DMS153 treated with DMSO at 0.1 percent for 48 hours (cell line): Measurements from ENCODE around the gene RUSF1.
"Not testable (repeated sequence)": the region's sequence is repeated elsewhere in the genome, so short reads cannot be mapped to it uniquely, and the experiment has no call there.

Experiments
- DNase-seq: peaks from one replicate; lab custom pipeline; 2025; ENCODE audit not compliant: unreplicated experiment; lab: John Stamatoyannopoulos, UW

RUSF1 gene

DNA sequence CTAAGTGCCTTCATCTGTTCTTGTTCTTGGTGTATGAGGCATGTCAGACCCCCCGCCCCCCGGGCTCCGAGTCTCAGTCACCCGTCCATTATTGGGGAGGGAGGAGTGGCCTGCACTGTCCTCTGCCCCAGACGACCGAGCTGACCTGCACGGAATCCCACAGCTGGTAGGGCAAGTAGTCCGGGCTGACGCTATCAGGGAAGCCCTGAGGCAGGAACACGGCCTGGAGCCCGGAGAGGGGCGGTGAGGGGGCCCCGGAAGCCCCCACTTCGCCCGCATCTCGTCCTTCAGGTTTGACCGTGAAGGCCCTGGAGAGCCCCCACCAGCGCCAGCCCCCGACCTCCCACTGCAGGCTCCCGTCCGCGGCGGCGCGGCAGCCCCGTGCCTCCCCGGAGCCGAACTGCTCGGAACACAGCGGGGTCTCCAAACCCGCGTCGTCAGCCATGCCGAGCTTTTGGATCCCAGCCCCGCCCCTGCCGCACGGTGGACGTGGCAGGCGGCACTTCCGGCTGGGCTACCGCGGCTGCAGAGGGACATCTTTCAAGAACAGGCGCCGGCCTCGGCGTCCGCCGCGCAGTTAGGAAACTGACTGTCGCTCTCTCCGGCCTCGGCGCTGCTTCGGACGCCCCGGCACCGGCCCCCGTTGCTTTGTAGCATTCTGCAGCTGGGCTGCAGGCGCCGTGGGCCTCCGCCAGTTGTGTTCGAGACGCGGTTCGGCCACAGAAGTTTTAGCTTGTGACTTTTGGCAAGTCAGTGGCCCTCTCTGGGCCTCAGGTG, at the start of gene RUSF1:
Gene RUSF1, minus strand, starts transcription at position 463 of the 777 bp plus-strand sequence. Its CDS starts 18 bp downstream, at position 445.
- peak; percentile 64 for DNase-seq

DNA sequence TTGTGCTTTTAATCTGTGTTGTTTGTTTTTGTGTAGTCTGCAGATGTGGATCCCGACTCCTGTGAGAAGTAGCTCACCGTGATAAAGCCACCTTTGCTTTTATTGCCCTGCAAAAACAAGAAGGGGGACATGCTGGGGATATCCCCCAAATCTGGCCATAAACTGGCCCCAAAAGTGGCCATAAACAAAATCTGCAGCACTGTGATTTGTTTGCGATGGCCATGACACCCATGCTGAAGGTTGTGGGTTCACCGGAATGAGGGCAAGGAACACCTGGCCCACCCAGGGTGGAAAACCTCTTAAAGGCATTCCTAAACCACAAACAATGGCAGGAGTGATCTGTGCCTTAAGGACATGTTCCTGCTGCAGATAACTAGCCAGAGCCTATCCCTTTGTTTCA, 34.6 kb upstream of the RUSF1 start:
- no peak for DNase-seq

DNA sequence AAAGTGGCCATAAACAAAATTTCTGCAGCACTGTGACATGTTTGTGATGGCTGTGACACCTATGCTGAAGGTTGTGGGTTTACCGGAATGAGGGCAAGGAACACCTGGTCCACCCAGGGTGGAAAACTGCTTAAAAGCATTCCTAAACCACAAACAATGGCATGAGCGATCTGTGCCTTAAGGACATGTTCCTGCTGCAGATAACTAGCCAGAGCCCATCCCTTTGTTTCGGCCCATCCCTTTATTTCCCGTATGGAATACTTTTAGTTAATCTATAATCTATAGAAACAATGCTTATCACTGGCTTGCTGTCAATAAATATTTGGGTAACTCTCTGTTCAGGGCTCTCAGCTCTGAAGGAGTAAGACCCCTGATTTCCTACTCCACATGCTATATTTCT, 31.6 kb upstream of the RUSF1 start:
- not testable (repeated sequence) for DNase-seq

DNA sequence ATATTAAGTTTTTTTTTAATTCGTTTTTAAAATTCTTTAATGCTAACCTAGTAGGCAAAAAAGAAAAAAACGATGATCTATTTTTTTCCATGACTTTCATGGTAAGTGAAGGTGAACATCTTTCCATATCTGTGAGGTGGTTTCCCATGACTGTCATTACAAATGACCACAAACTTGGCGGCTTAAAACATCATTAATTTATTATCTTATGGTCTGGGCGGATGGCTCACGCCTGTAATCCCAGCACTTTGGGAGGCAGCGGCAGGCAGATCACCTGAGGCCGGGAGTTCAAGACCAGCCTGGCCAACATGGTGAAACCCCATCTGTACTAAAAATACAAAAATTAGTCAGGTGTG, 30.0 kb upstream of the RUSF1 start:
- DNase-seq = not testable (repeated sequence)

DNA sequence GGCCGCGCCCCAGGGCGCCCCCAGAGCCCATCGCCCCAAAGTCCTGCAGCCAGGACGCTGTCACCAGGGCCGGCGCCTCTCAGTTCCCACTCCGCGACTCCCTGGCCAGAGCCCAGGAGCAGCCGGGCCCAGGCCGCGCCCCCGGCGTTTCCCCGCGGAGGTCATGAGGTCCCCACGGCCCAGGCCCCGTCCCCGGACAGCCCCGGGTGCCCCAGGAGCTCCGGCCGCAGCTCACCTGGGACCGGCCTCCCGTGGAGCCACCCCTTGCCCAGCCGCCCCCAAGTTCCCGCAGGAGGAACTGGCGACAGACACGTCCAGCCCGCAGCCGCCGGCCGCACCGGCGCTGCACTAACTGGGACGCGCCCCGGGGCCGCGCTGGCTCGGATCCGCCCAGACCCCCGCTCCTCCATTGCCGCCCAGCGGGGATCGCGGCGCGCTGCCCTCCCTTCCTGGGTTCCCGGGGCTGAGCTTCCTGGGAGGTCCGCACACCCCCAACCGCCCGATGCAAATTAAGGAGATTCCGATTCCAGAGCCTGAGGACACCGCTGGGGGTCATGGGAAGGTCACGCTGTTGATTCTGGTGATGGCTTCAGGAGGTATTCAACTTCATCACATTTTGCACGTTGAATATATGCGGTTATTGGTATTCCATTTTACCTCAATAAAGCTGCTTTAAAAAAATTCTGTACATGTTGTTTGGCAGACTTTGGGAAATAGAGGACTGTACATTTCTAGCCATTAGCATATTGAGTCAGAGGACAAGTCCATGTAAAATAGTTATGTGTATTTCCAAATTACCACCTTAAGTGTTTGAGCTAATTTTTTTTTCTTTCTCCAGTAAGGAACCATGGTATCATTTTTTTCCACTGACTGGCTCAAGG, 29.4 kb upstream of the RUSF1 start:
- DNase-seq = no peak

DNA sequence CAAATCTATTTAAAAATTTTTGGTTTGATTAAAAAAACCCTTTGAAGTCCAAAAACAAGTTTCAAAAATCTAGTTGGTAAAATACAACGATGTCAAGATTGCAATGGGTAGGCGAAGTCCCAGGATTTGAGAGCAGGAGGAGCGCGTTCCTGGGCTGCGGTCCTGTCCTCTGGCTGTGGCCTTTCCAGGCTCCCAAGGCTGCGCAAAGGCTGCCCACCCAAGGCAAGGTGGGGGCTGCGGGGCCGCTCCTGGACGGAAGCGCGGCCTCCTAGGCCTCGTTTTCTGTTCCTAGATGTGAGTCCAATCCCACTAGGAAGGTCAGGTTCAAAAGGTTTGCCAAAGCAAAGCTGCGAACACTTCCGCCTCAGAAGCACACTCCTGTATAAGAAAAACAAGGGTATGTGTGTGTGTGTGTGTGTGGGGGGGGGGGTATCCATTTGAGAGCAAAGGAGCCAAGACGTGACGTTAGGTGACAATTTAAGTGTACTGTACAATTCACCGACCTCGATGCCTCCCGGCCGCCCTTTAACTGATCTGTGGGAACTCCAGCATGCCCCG, 28.7 kb upstream of the RUSF1 start:
- DNase-seq = no peak

DNA sequence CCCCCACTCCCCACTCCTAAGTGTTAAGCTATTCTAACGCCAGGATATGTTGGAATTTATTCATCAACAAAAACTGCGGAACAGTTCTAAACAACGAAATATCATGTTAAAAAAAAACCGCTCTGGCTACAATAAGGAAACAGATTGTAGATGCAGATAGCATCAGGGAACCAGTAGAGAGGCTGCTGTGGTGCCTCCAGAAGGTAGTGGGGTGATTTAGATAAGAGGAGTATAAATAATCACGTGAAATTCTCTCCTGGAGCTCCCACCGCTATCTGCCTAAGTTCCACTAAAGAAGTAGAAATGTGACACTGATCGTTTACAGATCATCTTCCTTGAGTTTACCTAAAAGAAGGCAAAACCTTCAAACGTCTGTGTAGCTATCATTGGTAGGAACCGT, 27.5 kb upstream of the RUSF1 start:
- no peak for DNase-seq

DNA sequence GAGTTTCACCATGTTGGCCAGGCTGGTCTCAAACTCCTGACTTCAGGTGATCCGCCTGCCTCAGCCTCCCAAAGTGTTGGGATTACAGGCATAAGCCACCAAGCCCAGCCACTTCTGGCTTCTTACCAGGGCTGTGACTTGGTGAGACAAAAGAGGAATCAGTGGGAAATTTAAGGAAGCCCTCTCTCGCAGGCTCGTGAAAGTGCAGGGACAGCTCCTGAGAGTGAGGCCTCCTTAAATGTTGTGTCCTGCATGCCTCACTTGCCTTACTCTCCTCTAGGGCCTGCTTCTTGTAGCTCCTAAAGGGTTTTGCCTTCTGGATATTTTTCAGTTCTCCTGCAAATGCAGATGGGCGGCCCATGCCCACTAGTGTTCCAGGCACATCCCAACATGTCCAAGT, 24.7 kb upstream of the RUSF1 start:
- DNase-seq = no peak

DNA sequence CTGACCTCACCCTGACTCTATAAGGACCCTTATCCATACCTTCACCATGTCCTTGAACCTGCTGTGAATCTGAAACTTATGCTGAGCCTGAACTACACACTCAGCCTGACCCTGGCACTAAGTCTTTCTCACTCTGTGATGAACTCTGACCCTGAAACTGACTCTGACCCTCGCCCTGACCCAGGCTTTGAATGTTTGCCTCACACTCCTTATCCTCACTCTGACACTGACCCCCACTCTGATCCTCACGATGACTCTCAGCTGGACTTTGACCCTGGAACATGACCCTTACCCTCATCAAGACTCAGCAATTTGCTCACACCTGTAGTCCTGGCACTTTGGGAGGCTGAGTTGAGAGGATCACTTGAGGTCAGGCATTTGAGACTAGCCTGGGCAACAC, 23.9 kb upstream of the RUSF1 start:
- no peak for DNase-seq

DNA sequence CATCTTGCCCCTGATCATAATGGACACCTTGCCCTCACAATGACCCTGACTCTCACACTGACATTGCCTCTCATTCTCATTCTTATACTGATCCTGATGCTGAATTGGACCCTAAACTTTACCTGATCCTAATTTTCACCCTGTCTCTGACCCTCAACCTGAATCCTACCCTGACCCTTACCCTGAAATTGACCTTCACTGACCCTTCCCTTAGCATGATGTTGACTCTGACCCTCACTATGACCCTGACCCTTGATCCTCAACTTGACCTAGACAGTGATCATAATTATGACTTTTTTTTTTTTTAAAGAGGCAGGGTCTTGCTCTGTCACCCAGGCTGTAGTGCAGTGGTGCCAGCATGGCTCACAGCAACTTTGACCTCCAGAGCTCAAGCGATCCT, 22.9 kb upstream of the RUSF1 start:
- no peak for DNase-seq

DNA sequence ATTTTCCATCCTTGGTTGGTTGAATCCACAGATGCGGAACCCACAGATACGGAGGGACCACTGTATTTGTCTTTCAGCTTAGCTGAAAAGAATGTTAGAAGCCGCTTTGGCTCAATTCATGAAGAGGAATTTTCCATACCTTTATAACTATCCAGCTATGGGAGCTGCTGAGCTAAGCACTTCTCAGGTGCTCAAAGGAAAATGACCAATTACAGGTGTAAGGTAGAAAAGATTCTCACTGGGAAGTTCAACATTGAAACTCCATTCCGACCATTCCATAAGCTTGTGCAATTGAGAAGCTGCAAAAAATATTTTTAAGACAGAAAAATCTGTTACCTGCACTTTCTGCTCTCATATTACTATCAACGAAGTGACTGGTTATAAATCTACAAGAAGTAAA, 22.2 kb upstream of the RUSF1 start:
- no peak for DNase-seq

DNA sequence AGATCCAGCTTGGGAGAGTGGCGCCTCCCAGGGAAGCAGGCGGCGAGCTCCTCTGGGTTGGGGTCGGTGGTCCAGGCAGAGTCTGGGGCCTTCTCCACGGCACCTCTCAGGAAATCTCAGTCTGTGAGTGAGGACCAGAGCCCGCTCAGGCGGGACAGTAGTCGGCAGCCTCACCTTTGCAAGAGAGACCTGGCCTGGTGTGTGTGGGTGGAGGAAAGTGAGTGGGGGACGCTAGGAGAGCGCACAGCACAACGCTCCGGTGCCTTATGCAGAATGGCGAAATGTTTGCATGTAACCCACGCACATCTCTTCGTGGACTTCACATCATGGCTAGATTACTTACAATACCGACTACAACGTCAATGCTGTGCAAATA, 21.7 kb upstream of the RUSF1 start:
- no peak for DNase-seq

DNA sequence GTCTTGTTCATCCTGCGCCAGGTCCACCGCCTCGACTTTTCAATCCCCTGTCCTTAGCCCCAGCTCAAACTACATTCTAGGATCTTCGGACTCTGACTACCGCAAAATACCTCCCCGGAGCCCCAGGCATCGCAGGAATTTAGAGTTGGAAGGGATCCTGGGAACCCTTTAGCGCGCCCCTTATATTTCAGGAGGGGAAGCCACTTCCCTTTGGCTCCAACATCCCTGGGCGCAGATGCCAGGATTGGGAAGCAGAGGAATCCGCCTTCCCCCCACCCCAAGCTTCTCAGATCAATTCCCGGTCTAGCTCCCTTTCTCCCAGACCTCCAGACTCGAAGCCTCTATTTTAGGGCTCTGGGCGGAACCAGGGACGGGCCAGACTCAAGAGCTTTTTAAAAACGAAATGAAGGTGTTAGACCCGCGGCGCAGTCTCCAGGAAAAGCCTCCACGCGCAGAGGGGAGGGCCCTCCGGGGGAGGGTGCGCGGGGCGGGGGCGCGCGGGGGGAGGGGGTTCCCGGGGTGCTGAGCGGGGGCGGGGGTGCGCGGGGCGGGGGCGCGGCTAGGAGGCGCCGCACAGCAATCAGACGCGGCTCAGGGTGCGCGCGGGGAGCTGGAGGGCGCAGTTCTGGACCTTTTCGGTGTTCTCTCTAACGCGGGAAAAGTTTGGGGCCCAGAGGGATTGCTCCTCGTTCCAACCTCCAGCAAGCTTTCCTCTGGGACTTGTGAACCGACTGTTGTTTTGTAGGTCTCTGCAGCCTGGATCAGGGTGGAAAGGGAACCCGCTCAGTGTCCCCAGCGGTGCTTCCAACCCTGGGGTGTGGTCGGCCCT, 21.1 kb upstream of the RUSF1 start:
- DNase-seq = no peak

DNA sequence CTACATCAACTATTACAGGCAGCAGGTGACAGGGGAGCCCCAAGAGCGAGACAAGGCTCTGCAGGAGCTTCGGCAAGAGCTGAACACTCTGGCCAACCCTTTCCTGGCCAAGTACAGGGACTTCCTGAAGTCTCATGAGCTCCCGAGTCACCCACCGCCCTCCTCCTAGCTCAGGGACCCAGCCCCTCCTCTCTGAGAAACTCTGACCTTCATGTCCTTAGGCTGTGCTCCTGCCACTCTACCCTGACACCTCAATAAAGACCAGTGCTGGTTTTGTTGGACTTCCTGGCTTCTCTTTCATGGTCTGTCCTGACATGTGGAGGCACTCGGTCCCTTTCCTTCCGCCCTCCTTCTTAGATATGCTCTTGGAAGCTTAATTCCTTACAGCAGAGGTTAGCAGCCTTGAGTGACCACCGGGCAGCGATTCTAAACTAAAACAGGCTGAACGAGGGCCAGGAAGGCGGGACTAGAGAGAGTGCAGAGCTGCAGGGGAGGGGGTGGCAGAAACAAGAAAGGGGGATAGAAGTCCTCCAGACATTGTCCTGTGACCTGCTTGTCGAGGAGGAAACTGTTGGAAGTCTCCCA, 20.4 kb upstream of the RUSF1 start:
- no peak for DNase-seq

DNA sequence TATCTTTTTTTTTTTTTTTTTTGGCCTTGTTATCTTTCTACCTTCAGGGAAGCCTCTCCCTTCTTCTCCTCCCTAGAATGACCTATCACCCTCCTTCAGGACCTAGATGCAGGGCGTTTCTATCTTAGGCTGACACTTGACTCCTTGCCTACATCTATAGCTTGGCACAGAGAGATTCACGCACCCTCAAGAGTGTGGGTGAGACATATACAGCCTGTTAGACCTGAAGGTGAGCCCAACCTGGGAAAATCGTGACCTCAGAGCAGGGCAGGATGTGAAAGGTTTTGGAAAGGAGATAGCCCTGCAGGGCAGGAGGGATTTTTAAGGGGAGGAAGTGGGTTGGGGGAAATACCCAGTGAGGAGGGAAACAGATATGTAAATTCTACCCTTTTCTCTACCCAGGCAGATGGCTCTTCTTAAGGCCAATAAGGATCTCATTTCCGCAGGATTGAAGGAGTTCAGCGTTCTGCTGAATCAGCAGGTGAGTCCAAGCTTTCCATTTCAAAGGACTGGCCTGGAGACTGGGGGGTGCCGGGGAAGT, 19.6 kb upstream of the RUSF1 start, which contains the start of gene AHSP:
Gene AHSP, plus strand, starts transcription at position 167 of the 541 bp plus-strand sequence. Its CDS starts 240 bp downstream, at position 407.
- DNase-seq = no peak

DNA sequence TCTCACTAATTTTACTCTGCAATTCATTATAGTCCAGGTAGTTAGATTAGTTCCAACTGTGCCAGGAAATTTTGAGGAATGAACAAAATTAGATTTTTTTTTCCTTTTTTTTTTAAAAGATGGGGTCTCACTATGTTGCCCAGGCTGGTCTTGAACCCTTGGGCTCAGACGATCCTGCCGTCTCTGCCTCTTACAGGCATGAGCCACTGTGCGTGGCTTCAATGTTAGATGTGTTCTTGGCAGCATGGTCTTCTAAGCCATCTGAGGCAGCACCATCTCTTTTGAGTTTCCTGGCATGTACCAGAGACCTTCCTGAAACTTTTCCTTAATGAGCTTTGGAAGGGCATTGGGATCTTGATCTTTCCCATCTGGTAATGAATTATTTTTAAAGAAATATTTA, 16.9 kb upstream of the RUSF1 start:
- DNase-seq = no peak

DNA sequence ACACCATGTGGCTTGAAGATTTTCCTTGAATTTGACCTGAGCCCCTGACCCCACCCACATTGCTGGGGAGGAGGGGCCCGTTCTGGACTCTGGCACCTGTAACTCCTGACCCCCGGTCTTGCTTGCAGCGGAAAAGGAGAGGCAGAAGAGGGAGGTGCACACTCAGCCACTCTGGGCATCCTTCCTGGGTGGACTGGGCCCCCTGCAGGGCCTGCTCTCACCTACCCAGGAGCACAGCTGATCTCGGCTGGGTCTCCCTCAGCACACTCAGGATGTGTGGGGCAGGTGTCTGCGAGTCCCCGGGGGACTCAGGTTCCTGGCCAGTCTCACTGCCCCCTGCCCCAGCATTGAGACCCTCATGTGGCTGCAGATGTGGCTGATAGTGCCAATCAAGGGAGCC, 15.6 kb upstream of the RUSF1 start:
- DNase-seq = not testable (repeated sequence)

DNA sequence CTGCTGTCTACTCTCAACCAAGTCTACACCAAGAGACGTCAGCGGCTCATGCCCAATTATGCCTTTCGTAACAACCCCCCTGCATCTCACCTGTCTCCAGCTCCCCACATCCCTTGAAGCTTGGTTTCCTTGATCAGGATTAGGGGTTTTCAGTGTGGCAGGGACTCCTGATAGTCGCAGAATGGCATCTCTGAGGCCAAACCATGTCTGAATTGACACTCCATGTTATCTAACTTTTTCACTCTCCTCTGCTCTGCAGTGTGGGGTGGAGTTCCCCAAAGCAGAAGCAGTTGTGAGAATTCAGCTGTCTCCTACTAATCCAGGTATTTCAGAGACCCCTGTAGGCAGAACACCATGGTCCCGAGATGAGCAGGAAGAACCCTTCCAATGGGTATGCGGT, 13.9 kb upstream of the RUSF1 start:
- DNase-seq = no peak

DNA sequence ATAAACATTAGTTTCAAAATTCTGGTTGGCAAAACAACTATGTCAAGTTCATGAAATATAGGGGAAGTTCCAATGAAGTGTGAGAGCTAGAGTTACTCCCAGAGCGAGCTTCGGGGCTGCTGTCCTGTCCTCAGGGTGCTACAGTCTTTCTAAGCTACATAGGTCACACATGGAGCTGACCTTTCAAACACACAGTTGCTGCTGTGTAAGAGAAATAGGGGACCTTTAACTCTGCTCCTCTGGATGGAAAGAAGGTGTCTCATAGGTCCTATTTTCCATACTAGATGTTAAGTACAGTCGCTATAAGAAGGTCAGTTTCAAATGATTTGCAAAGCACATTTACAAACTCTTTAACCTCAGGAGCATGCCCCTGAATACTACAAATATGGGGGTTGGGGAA, 13.2 kb upstream of the RUSF1 start:
- no peak for DNase-seq

DNA sequence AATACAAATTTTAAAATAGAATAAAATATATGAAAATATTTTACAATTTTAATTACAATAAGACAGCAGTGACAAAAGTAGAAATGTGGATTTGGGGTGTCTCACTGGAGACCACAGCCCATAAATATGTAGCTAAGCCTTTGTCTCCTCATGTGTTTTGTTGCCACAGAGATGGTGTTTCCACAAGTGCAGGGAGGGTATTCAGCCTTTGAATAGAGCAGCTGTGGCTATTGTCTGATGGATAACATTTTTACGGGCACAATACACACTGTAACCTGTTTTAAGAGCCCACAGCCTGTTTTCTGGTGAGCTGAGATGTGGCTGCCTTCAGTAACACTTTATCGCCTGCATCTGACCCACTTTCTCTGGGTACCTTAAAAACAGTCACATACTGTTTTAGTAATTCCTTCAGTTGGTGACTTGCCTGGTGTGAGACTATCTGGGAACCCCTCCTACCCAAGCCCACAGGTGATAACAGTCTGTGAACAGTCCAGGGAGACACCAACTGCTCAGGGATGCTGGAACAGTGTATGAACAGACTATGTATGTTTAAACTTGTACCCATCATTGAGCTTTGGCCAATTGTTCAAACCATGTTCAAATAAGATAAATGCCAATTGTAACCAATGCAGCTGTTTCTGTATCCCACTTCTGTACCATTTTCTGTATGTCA, 11.7 kb upstream of the RUSF1 start:
- DNase-seq = peak; percentile 67
